Upper lobe of left lung (tissue), 4 donors: ENCODE measurements around the gene TRAPPC10.

ENCODE experiments used
- CTCF ChIP-seq, 6 experiments: fragments of 450-650 bp in 4 of 6; fragments of 200-600 bp in 2 of 6; sonication (generic) in 2 of 6; IDR thresholded peaks; one replicate each; pipeline ENCODE4 v1.5.1; 2016 to 2019; ENCODE audit warnings: antibody characterized with exemption in 6 of 6
- POLR2A ChIP-seq, 4 donors: fragments of 450-650 bp; IDR thresholded peaks; one replicate each; pipeline ENCODE4 v1.5.1; 2016 to 2017; ENCODE audit warnings: antibody characterized with exemption in 4 of 4, mild to moderate bottlenecking in 2 of 4
- POLR2AphosphoS5 ChIP-seq, 2 donors: sonication (generic); formaldehyde crosslinking; IDR thresholded peaks; one replicate each; pipeline ENCODE4 v1.5.1; 2017; ENCODE audit warnings: antibody characterized with exemption in 2 of 2

- TF ChIP-seq CTCF (IDR thresholded peaks at IDR 0.05), result no peak
- TF ChIP-seq POLR2A (IDR thresholded peaks at IDR 0.05), result no peak
- TF ChIP-seq POLR2AphosphoS5 (IDR thresholded peaks at IDR 0.05), result no peak
Observed at GRCh38 chr21:44063151-44063912, 51.2 kb downstream of the TRAPPC10 start.
